GM18520 (cell line): ENCODE measurements around the gene PADI4.

ENCODE experiments used
- ATAC-seq: cut with Tn5 transposase; IDR thresholded peaks from one replicate; pipeline ENCODE4 v1.9.1; 2021; ENCODE audit not compliant: unreplicated experiment

The PADI4 gene

DNA sequence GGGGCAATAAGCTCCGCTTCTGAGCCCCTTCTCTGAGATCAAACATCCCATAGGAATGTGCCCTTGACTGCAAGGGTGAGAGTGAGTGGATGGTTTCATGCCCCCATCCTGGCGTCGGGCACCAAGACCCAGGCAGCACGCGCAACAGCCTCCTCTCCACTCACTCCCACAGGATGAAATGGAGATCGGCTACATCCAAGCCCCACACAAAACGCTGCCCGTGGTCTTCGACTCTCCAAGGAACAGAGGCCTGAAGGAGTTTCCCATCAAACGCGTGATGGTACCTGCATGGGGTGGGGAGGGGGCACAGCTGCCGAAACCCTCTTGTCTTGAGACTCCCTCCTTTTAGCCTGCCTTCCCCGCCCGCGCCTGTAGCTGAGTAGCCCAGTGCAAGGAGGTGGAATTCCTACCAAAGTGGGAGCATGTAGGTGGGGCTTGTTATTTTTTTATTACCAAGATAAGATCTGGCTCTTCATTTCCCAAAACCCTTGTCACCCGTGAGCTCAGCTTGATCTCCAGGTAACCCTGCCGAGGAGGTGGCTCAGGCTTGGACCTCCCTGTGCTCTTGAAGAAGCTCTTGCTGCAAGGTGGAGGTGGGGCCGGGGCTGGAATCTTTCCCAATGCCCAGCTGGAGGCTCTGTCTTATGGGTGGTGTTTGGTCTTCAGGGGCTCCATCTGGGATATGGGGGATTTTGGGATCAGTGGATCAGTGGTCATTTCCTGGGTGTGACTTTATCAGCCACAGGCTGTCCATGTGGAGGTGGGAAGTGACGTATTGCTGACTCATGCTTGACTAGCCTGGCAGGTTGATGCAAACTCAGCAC, 40.0 kb downstream of the PADI4 start:
- no peak for ATAC-seq

DNA sequence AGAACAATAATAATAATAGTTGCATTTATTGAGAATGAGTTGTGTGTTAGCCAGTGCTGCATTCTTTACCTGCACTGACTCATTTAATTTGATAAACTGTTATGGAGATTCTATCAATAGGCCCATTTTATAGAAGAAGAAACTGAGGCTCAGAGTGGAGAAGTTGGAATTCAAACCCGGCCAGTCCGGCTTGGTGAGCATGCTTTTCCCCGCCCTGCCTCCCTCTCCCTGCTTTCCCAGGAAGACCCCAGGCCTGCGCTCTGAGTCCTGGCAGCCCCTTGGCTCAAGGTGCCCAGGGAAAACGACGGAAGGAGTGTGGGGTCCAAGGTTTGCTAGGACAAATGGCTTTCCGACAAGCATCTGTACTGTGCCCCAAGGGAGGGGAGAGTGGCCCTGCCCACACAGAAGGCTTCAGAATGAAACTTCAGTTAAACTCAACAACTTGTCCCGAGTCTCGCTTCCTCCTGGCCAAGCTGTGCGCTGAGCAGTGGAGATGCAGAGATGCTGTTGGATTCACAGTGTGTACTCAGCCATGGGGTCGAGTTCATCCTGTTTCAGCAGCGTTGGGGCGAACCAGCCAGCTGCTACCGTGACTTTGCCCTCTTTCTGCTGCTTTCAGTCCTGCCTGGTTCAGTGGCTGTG, 40.7 kb downstream of the PADI4 start:
- ATAC-seq = no peak

DNA sequence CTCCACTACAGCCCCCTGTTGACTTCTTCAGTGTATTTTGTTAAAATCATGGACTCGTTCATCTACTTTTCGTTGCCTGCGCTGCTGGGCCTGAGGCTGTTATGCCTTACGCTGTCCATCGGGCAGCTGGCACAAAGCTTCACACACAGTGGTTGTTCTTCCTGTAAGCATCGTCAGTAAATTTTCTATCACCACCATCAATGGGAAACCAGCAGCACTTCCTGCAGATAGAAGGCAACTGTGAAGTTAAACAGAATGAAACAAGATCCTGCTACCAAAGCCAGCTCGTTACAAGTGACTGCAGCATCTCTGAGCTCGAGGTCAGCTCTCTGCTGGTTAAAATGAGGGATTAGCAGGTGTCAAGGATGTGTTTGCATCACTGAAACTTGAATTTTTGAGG, 42.1 kb downstream of the PADI4 start:
- no peak for ATAC-seq

DNA sequence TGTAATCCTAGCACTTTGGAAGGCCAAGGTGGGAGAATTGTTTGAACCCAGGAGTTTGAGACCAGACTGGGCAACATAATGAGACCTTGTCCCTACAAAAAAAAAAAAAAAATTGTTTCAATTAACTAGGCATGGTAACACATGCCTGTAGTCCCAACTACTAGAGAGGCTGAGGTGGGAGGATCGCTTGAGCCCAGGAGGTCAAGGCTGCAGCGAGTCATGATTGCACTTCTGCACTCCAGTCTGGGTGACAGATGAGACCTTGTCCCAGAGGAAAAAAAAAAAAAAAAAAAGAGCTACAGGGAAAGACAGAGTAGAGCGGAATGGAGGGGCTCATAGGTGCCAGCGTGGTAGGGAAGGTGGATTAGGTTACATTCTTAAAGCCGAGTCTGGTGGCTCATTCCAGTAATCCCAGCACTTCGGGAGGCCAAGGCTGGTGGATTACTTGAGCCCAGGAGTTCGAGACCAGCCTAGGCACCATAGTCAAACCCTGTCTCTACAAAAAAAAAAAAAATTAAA, 43.0 kb downstream of the PADI4 start:
- no peak for ATAC-seq

DNA sequence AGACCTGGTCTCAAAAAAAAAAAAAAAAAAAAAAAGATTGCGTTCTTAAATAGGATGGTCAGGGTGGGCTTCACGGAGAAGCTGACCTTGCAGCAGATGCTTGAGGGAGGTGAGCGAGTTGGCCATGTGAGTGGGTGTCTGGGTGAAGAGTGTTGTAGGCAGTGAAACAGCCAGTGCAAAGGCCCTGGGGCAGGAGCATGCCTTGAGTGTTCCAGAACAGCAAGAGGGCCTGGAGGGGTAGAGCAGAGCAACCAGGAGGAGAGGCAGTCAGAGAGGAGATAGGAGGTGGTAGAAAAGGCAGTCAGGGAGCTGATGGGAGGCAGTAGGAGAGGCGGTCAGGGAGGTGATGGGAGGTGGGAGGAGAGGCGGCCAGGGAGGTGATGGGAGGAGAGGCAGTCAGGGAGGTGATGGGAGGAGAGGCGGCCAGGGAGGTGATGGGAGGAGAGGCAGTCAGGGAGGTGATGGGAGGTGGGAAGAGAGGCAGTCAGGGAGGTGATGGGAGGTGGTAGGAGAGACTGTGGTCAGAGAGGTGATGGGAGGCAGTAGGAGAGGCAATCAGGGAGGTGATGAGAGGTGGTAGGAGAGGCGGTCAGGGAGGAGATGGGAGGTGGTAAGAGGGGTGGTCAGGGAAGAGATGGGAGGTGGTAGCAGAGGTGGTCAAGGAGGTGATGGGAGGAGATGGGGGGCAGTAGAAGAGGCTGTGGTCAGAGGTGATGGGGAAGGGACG, 43.8 kb downstream of the PADI4 start:
- ATAC-seq = no peak

DNA sequence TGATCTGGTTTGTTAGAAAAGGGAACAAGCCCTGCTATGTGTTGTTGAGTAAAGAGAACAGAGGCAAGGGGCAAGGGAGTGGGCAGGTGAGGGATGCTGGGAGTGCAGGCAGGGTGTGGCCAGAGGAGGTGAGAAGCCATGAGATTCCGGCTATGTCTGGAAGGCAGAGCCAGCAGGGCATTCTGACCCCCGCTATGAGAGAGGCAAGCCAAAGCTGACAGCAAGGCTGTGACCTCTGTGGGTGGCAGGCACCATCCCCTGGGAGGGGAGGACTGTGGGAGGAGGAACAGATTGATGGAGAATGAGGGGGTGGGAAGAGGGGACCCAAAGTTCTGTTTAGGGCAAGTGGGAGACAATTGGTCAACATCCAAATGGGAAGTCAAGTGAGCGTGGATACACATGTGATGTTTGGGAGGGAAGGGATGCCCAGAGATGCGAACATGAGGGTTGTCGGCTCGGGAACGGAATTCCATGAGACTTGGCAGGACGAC, 44.5 kb downstream of the PADI4 start:
- no peak for ATAC-seq

DNA sequence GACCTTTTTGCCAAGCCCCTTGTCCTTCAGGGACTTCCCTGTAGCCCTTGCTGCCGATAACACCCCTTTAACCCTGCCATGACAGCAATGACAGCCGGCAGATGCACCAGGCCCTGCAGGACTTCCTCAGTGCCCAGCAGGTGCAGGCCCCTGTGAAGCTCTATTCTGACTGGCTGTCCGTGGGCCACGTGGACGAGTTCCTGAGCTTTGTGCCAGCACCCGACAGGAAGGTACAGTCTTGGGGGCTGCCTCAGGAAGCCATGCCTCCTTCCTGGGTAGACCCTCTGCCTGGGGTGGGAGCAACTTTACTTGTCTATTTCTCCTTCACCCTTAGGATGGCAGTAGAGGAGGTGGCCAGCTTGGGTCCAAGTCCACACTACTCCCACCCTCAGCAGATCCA, 47.9 kb downstream of the PADI4 start:
- ATAC-seq = no peak

DNA sequence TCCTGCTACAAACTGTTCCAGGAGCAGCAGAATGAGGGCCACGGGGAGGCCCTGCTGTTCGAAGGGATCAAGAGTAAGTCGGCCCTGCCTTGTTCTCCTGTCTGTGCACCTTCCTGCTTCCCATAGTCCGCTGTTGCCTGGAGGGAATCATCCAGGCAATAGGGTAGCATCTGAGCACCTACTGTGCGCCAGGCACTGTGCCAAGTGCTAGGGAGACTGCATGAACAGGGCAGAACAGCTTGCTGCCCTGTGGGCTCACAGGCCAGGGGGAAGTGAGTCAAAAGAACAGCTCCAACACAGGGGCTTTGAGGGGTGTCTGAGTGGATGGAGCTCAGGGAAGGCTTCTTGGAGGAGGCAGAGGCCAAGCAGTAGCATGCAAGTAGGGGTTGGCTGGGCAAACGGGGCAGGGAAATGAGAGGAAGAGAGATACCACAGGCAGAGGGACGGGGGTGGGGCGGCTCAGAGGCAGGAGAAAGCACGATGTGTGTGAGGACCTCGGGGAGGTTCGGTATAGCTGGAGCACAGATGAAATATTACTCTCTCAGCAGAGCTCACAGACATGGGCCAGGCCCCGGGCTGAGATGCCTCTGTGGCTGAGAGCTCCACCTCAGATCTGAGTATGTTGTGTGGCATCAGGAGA, 48.5 kb downstream of the PADI4 start:
- ATAC-seq = no peak

DNA sequence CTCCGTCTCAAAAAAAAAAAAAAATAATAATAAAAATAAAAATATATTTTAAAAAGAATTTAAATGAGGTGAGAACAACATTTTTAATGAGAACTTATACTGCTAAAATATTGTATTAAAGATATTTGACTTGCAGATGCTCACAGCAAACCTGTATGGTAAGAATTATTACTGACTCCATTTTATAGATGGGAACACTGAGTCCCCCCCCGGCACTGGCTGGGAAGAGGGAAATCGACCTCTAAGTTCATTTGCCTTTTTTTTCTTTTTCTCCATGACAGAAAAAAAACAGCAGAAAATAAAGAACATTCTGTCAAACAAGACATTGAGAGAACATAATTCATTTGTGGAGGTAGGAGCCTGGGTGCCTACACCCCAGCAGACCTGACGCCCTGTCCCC, 50.6 kb downstream of the PADI4 start:
- ATAC-seq = no peak

DNA sequence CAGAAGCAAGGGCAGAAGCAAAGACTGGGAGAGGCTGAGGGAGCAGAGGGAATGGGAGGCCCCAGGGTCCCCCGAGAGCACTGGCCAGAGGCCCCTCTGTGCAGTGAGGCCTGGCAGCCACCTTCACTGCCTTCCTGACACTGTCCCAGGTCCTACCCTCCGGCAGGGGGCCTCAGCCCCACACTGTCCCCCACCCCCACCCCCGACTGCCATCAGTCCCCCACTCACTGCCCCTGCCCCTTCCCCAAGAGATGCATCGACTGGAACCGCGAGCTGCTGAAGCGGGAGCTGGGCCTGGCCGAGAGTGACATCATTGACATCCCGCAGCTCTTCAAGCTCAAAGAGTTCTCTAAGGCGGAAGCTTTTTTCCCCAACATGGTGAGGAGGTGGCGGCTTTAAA, 51.0 kb downstream of the PADI4 start:
- ATAC-seq = no peak

DNA sequence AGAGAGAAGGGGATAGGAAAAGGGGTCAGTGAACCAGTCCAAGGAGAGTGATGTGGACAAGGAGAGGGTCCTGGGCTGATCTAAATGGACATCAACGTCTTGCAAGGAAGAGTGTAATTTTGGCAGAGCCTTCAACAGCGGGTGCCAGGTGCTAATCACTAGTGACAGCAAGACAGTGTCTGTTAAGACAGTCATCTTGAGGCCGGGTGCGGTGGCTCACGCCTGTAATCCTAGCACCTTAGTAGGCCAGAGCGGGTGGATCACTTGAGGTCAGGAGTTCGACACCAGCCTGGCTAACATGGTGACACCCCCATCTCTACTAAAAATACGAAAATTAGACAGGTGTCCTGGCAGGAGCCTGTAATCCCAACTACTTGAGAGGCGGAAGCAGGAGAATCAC, 51.8 kb downstream of the PADI4 start:
- ATAC-seq = no peak

DNA sequence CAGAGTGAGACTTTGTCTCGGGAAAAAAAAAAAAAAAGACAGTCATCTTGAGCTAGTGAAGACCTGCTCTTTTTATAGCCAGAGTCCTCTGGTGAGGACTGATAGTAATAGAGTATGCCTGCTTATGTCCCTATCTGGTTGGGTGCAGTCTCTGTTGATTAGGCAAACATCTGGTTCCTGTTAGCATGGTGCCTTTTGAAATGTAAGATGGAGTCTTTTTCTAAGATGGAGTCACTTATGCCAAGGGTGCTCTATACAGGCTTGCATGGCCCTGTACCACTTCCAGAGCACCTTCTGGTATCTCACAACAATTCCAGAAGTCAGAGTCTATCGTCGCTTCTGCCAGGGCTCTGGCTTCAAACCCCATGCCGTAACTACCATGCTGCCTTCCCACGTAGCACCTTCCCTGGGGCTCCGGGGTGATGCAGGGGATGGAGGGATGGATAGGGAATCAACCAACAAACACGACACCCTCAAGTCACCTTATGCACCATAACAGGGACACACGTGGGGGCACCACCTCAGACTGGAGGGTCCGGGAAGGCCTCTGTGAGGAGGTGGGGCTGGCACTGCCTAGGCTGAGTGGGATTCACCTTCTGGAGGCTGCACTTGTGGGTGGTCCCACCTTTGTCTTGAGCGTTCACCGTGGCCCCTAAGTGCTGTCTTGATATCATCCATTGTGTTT, 52.4 kb downstream of the PADI4 start:
- ATAC-seq = no peak

DNA sequence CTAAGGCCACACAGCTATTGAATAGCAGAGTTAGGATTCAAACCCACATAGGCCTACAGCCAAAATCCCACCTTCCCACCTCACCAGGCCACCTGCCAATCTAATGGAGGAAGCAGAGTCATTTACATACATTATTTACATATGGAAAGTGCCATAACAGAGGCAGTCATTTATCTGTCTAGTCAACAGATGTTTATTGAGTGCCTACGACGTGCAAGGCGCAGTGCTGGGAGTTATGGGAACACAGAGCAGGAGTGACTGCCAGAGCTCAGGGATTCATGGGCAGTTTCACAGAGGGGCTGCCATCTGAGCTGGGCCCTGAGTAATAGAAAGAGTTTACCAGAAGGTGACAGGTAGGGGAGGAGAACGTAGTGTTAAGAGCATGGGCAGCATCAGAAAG, 53.7 kb downstream of the PADI4 start:
- no peak for ATAC-seq

DNA sequence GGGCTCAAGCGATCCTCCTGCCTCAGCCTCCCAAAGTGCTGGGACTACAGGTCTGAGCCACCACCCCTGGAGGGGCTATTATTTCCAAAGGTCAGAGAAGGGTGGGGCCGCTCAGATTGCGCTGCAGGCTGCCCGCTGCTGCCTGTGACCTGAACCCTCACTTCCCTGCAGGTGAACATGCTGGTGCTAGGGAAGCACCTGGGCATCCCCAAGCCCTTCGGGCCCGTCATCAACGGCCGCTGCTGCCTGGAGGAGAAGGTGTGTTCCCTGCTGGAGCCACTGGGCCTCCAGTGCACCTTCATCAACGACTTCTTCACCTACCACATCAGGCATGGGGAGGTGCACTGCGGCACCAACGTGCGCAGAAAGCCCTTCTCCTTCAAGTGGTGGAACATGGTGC, 55.4 kb downstream of the PADI4 start:
- ATAC-seq = no peak

DNA sequence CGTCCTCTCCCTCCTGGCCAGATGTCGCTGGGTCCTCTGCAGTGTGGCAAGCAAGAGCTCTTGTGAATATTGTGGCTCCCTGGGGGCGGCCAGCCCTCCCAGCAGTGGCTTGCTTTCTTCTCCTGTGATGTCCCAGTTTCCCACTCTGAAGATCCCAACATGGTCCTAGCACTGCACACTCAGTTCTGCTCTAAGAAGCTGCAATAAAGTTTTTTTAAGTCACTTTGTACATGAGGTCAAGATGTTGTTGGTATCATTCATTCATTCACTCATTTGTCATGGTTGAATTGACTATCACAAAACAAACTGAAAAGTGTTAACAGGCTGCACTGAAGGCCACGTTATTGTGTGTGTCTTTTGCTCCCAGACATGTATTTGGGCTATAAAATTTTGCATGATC, 55.8 kb downstream of the PADI4 start:
- no peak for ATAC-seq

DNA sequence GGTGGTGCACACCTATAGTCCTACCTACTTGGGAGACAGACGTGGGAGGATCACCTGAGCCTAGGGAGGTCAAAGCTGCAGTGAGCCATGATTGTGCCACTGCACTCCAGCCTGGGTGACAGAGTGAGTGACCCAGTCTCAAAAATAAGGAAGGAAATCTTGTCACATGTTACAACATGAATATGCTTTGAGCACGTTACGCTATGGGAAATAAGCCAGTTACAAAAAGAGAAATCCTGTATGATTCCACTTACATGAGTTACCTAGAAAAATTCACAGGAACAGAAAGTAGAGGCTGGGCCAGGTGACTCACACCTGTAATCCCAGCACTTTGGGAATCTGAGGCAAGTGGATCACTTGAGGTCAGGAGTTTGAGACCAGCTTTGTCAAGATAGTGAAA, 57.3 kb downstream of the PADI4 start:
- ATAC-seq = no peak

DNA sequence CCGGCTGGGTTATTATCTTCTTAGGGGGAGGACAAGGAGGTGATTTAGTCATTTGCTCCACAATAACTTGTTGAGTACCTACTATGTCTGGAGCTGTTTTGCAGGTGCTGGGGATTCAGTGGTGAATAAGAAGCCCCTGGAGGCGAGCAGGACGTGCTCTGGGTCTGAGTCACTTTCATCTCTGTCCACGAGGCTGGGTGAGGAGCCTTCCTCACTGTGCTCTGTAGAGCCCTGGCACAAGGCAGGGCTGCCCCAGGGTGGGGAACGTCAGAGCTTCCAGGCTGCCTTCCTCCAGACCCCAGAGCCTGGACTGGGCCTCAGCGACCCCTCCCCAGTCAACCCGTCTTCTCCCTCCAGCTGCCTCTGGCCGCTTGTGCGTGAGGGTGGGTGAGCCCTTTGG, 61.5 kb downstream of the PADI4 start:
- no peak for ATAC-seq

DNA sequence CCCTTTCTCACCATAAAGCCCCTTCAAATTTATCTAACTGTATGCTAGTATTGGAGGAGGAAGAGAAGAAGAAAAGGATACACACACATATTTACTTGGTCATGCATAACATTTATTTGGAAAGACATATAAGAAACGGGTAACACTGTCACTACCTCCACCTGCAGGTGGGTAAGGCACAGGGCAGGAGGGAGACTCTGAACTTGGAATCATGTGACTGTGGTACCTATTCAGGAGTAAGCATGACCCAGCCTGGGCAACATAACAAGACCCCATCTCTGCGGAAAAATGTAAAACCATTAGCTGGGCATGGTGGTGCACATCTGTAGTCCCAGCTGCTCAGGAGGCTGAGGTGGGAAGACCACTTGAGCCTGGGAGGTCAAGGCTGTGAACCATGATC, 62.6 kb downstream of the PADI4 start:
- no peak for ATAC-seq

DNA sequence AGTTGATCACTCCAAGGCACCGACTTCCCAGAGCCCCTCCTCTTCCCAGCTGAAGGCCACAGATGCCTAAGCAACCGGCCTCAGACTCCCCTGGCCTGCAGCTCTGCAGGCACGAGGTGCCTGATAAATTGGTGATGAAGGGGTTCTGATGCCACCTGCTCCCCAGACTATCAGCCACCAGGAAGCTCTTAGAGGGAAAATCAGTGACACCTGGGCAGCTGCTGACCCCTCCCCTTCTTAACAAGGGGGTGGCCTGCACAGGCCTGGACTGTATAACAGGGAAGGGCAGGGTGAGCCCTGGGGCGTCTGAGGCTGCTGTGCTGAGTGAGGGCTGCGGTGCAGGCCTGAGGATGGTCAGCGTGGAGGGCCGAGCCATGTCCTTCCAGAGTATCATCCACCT, 63.9 kb downstream of the PADI4 start, which contains the start of gene PADI6:
Gene PADI6 (plus strand): TSS at position 301 of the 400 bp plus-strand sequence. CDS start 50 bp downstream, at position 351.
- ATAC-seq = no peak

DNA sequence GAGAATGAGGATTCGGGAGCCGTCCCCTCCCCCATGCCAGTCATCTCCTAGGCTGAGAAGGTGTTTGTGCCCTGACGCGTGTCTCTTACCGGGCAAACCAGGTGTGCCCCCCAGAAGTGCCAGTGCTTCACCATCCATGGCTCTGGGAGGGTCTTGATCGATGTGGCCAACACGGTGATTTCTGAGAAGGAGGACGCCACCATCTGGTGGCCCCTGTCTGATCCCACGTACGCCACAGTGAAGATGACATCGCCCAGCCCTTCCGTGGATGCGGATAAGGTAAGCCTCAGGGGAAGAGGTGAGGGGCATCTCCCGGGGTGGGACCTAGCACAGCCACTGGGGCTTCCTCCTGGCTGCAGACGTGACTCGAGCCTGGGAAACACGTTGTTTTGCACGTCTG, 65.0 kb downstream of the PADI4 start:
- no peak for ATAC-seq

DNA sequence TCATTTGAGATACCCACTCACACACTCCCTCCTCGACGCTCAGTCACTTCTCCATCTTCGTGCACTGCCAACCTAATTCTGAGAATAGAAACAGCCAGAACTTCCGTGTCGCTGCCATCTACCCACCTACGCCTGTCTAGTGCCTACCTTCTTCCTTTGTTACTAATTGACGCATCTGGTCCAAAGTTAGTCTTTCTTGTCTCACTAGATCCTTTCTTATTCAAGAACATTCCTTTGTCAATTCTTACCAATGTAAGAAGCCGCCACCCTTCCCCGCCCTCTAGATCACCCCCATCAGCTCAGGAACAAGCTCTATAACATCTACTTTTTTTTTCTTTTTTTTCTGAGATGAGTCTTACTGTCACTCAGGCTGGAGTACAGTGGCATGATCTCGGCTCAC, 67.7 kb downstream of the PADI4 start:
- ATAC-seq = no peak
